K562 (cell line): ENCODE data around the gene TSSK6. TPM values are rescaled to one million over a fixed set of nuclear protein-coding genes. Genes with fewer than 3 reads are reported as not detected.

ENCODE experiments used
- ATAC-seq: fragments of 200-7000 bp; cut with Tn5 transposase; 3 replicates; pipeline ENCODE4 v1.9.1; 2020; ENCODE audit warnings: moderate library complexity
- BruUV-seq: library from RNA; stranded (reverse); fragments of 400-500 nt; replicated peaks from 2 replicates; lab custom pipeline; 2021; lab: Mats Ljungman, UMichigan
- CTCF ChIA-PET: fragments of 300-600 bp; formaldehyde crosslinking; extraction: SDS; loops from one replicate; lab custom pipeline; 2021; ENCODE audit warnings: low intra/inter-chr PET ratio; lab: Yijun Ruan, JAX
- POLR2A ChIA-PET: fragments of 300-600, 350-650 bp; sonication (Branson Sonifier 250); formaldehyde crosslinking; extraction: SDS; loops from one replicate; lab custom pipeline; 2021; ENCODE audit warnings: antibody characterized with exemption, inconsistent platforms; lab: Yijun Ruan, JAX
- DNase-seq, 4 experiments: peaks; one replicate each; pipeline versions ENCODE4 v3.0.0 to v3.0.0-alpha.2; 2011 to 2018; ENCODE audit warnings: low spot score in 3 of 4, mixed read lengths in 3 of 4; ENCODE audit errors: extremely low read depth in 1 of 4
- FAIRE-seq: peaks from 2 replicates; lab custom pipeline; 2011; peaks lifted over from hg19 to GRCh38; lab: Jason Lieb, UNC
- H2AFZ ChIP-seq: 2 replicates; pipeline ENCODE4 v1.6.0; 2011; ENCODE audit warnings: low read depth, low read length, control low read depth, inconsistent platforms
- H3K27ac ChIP-seq: fragments of 200-600 bp; 3 replicates; pipeline ENCODE4 v1.8.0; 2011; ENCODE audit warnings: low read depth, mild to moderate bottlenecking, control low read depth, inconsistent platforms, low read length, moderate library complexity, mixed read lengths; ENCODE audit errors: extremely low read depth
- H3K27me3 ChIP-seq, 2 experiments: fragments of 300-600 bp in 1 of 2; 2 replicates in 1 of 2; 3 replicates in 1 of 2; pipeline versions ENCODE4 v1.6.0 to v1.8.0; 2011; ENCODE audit warnings: inconsistent platforms in 2 of 2, low read length in 2 of 2, mild to moderate bottlenecking in 1 of 2, mixed read lengths in 1 of 2, moderate library complexity in 1 of 2; ENCODE audit not compliant: control insufficient read depth in 2 of 2, insufficient read depth in 2 of 2
- H3K36me3 ChIP-seq: fragments of 300-600 bp; 3 replicates; pipeline ENCODE4 v1.8.0; 2011; ENCODE audit warnings: mild to moderate bottlenecking, low read length, inconsistent platforms; ENCODE audit not compliant: control insufficient read depth, insufficient read depth
- H3K4me1 ChIP-seq, 2 experiments: fragments of 200-600 bp in 1 of 2; replicated peaks in 1 of 2; 2 replicates in 1 of 2; 3 replicates in 1 of 2; pipeline versions ENCODE4 v1.5.1 to v1.8.0; 2011; ENCODE audit warnings: inconsistent platforms in 2 of 2, low read length in 2 of 2, mild to moderate bottlenecking in 1 of 2, mixed read lengths in 1 of 2, moderate library complexity in 1 of 2; ENCODE audit not compliant: control insufficient read depth in 2 of 2, insufficient read depth in 2 of 2
- H3K4me2 ChIP-seq: 2 replicates; pipeline ENCODE4 v1.6.1; 2011; ENCODE audit warnings: low read length, control low read depth, inconsistent platforms, mixed read lengths; ENCODE audit not compliant: insufficient read depth
- H3K4me3 ChIP-seq: fragments of 200-600 bp; sonication (generic), shearing (Covaris generic); 2 replicates; pipeline ENCODE4 v1.5.1; 2016; ENCODE audit warnings: control low read depth, inconsistent platforms
- H3K79me2 ChIP-seq: fragments of 200-600 bp; 3 replicates; pipeline ENCODE4 v1.8.0; 2011; ENCODE audit warnings: low read length, inconsistent platforms; ENCODE audit not compliant: control insufficient read depth, insufficient read depth
- H3K9ac ChIP-seq, 2 experiments: 2 replicates each; pipeline versions ENCODE4 v1.6.0 to v1.6.1; 2011; ENCODE audit warnings: low read depth in 2 of 2, low read length in 2 of 2, control low read depth in 1 of 2, inconsistent platforms in 1 of 2, mild to moderate bottlenecking in 1 of 2, mixed read lengths in 1 of 2; ENCODE audit not compliant: insufficient read depth in 1 of 2
- H3K9me1 ChIP-seq: one replicate; pipeline ENCODE4 v1.6.0; 2011; ENCODE audit warnings: inconsistent platforms, mild to moderate bottlenecking, low read length, moderate library complexity; ENCODE audit not compliant: control insufficient read depth, insufficient read depth
- H3K9me3 ChIP-seq: replicated peaks from 2 replicates; pipeline ENCODE4 v1.5.1; 2011; ENCODE audit warnings: low read depth, low read length, inconsistent platforms; ENCODE audit not compliant: control insufficient read depth, insufficient read depth
- H4K20me1 ChIP-seq: replicated peaks from 2 replicates; pipeline ENCODE4 v1.6.1; 2011; ENCODE audit warnings: low read length, inconsistent platforms, mixed read lengths; ENCODE audit not compliant: control insufficient read depth, insufficient read depth
- CBFA2T3 ChIP-seq: fragments of 450-650 bp; IDR thresholded peaks from 2 replicates; pipeline ENCODE4 v1.6.1; 2017
- HDAC6 ChIP-seq: IDR thresholded peaks from 2 replicates; pipeline ENCODE4 v1.6.1; 2012; ENCODE audit warnings: low read depth, mild to moderate bottlenecking, control low read depth, inconsistent platforms, low read length, moderate library complexity
- KDM4B ChIP-seq, 2 experiments: fragments of 450-650 bp in 1 of 2; sonication (generic) in 1 of 2; IDR thresholded peaks; 2 replicates each; pipeline ENCODE4 v1.6.1; 2016 to 2017; ENCODE audit warnings: borderline replicate concordance in 2 of 2, antibody characterized with exemption in 1 of 2, low read depth in 1 of 2, mild to moderate bottlenecking in 1 of 2
- POLR2G ChIP-seq: fragments of 200-400 bp; formaldehyde crosslinking; IDR thresholded peaks from 2 replicates; pipeline ENCODE4 v1.6.1; 2017; ENCODE audit warnings: low read depth, mild to moderate bottlenecking, antibody characterized with exemption, low read length, moderate library complexity
- RBFOX2 ChIP-seq: fragments of 200-400 bp; formaldehyde crosslinking; IDR thresholded peaks from 2 replicates; pipeline ENCODE4 v1.6.1; 2017; ENCODE audit warnings: low read depth, mild to moderate bottlenecking, low read length, moderate library complexity
- RREB1 ChIP-seq: fragments of 250-450 bp; sonication (Bioruptor Pico); IDR thresholded peaks from 2 replicates; pipeline ENCODE4 v1.4.0; 2020
- TARDBP ChIP-seq: fragments of 450-650 bp; IDR thresholded peaks from 2 replicates; pipeline ENCODE4 v1.6.1; 2016
- ZNF436 ChIP-seq: fragments of 250-450, 450-650 bp; sonication (Bioruptor Pico); formaldehyde crosslinking; IDR thresholded peaks from 2 replicates; pipeline ENCODE4 v1.7.0; 2020; ENCODE audit warnings: mild to moderate bottlenecking
- WGBS: fragments of 100-300 bp; shearing (Covaris generic); methylation state at CpG from one replicate; pipeline ENCODE4 v1.1.6; 2016; ENCODE audit warnings: low coverage, mixed read lengths; ENCODE audit not compliant: insufficient coverage; ENCODE audit errors: missing lambda C conversion rate; 5-methylcytosine and 5-hydroxymethylcytosine counted together
- in situ Hi-C: fragments of 300-500 bp; cut with MboI; formaldehyde crosslinking; loops from 4 replicates; pipeline ENCODE4 v1.15.0; 2018; ENCODE audit warnings: inconsistent platforms, mixed read lengths
- intact Hi-C: fragments of 100-400 bp; cut with micrococcal nuclease; formaldehyde crosslinking; loops from 2 replicates; pipeline ENCODE4 v1.14.2; 2022
- polyA plus RNA-seq, 8 experiments: library from polyadenylated mRNA; depleted of rRNA in 4 of 8; stranded (reverse) in 5 of 8; unstranded in 3 of 8; fragments of >200 nt; fragmentation: Nextera tagmentation in 2 of 8; fragmentation: Illumina TruSeq in 1 of 8; extraction: Ambion mirVana in 2 of 8; extraction: Trizol in 1 of 8; gene quantifications; 2 replicates each; pipeline versions ENCODE4 v1.2.1 to v1.2.3, GENCODE V29; 2011 to 2014; ENCODE audit warnings: inconsistent platforms in 1 of 8, missing spikeins in 1 of 8
- total RNA-seq, 7 experiments: library from RNA; depleted of rRNA in 6 of 7; stranded (reverse); fragments of >200 nt in 6 of 7; fragmentation: Illumina TruSeq in 2 of 7; extraction: Trizol in 2 of 7; gene quantifications; 2 replicates each; pipeline versions ENCODE4 v1.2.1 to v1.2.3, GENCODE V29; 2011 to 2021; ENCODE audit warnings: low replicate concordance in 1 of 7

Gene TSSK6
- total and polyA plus RNA-seq, 9 of the 15 experiments (the other 6 are each of a cell fraction or from before 2014, with no cell fraction given), result 0.21 to 2.6 (median 1.5) TPM; not detected in 3

- TF ChIP-seq KDM4B (IDR thresholded peaks at IDR 0.05; ENCODE audit: borderline replicate concordance in 2 of 2, low read depth in 1 of 2) (no peak), CBFA2T3 (no peak), ZNF436 (CRISPR knock-in tag) (no peak), RBFOX2 (no peak), TARDBP (no peak)
Measured at GRCh38 chr19:19466201-19466600, 49.1 kb downstream of the TSSK6 start (continued).

GRCh38 chr19:19465436-19466070 is 49.8 kb downstream of the TSSK6 start:
- in situ Hi-C loops, result no loop called here
- H3K79me2 ChIP-seq, result peaks cover 93% of the 10 kb centered on the region

More at GRCh38 chr19:19465436-19466070, 49.8 kb downstream of the TSSK6 start:
- no peak overlapping the region for H3K4me2 ChIP-seq
- ATAC-seq (no peak), FAIRE-seq (no peak), DNase-seq (no peak)
- H3K36me3 ChIP-seq, result peaks cover 69% of the 10 kb centered on the region
- ChIA-PET CTCF (no interaction called here), POLR2A (no interaction called here)
- peaks cover 18% of the 10 kb centered on the region for H4K20me1 ChIP-seq
- H3K27ac ChIP-seq, result no peak overlapping the region
- H3K4me1 ChIP-seq, result peaks cover 18 to 35% of the 10 kb centered on the region in 2 experiments
- no peak overlapping the region for H2AFZ ChIP-seq
- intact Hi-C loops, result no loop called here
- no peaks in the 10 kb centered on the region for H3K27me3 ChIP-seq
- no peak overlapping the region for H3K9ac ChIP-seq
- peaks cover 15% of the 10 kb centered on the region for H3K9me3 ChIP-seq
- no peak overlapping the region for H3K4me3 ChIP-seq
- no TSS peak for BruUV-seq
- WGBS, result 92% methylated on average over 12 of the region's 12 CpGs
- TF ChIP-seq HDAC6 (no peak), RREB1 (CRISPR knock-in tag) (no peak), POLR2G (peak; percentile 32; the same call in 1 of the 2 replicates)
- peaks cover 8% of the 10 kb centered on the region for H3K9me1 ChIP-seq
